H1 (cell line): ENCODE results near the gene RABL6. TPM values are rescaled to one million over a fixed set of nuclear protein-coding genes. Genes with fewer than 3 reads are reported as not detected.

Experiments
- CREB1 ChIP-seq: IDR thresholded peaks from 2 replicates; pipeline ENCODE4 v1.6.1; 2012; ENCODE audit warnings: inconsistent platforms
- EZH2 ChIP-seq: fragments of 200-600 bp; sonication (generic); IDR thresholded peaks from 2 replicates; pipeline ENCODE4 v1.7.1; 2012; ENCODE audit warnings: low read depth, mild to moderate bottlenecking, moderate library complexity, low read length, inconsistent platforms; ENCODE audit not compliant: severe bottlenecking
- PHF8 ChIP-seq: fragments of 200-600 bp; sonication (generic); conservative IDR thresholded peaks from 2 replicates; pipeline ENCODE4 v1.7.1; 2012; ENCODE audit warnings: low read depth, mild to moderate bottlenecking, inconsistent platforms, low read length, moderate library complexity
- polyA plus RNA-seq, 7 experiments: library from polyadenylated mRNA; depleted of rRNA in 3 of 7; stranded (reverse) in 5 of 7; unstranded in 2 of 7; fragments of >200 nt in 5 of 7; fragments of 200-250 nt in 2 of 7; gene quantifications; 1 replicate in 5 of 7; 2 replicates in 1 of 7; 4 replicates in 1 of 7; pipeline versions ENCODE4 v1.2.1 to v1.2.3, GENCODE V29; 2011 to 2013; ENCODE audit warnings: missing spikeins in 2 of 7, mixed read lengths in 2 of 7
- total RNA-seq: library from RNA; stranded (reverse); fragmentation: NEBNext Ultra II Directional; extraction: Animal tissue kit (Norgen Biotek cat#: 25700); gene quantifications from 2 replicates; pipeline ENCODE4 v1.2.1, GENCODE V29; 2021

Gene RABL6
- total and polyA plus RNA-seq, 2 of the 8 experiments (the other 6 are each of a cell fraction or from before 2014, with no cell fraction given): 70.1 to 130 TPM

DNA sequence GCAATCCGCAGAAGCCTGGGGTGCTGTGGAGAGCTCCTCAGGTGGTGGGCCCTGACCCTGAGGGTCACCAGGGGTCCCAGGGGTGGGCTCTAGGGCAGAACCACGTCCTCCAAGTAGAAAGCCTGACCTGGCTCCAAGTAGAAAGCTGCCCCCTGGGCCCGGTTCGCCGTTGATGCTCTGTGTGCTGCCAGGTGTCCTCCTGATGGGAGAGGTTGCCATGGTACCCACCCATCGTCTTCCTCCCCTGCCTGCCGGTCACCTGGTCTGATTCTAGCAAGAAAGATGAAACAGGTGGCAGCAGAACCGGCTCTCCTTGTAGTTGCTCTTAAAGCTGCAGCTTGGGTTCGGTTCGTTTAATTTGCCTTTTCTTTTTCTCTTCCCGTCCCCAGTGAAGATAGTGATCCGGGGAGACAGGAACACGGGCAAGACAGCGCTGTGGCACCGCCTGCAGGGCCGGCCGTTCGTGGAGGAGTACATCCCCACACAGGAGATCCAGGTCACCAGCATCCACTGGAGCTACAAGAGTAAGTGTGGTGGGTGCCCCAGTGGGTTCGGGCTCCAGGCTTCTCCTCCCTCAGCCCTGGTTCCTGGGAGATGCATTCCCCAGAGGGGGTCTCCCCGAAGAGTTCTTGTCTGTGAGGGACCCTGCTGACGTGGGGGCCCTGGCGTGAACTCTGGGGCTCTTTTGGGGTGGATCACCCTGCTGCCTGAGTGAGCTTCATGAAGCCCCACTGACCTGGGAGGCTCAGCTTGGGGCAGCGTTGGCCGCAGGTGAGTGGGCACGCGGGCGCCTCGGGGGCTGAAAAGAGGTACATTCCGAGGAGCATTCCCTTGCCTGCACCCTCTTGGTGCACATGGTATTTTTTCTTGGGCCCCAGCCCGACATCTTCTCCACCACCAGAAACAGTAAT lies 15.6 kb downstream of the RABL6 start (continued):
- no peak for TF ChIP-seq PHF8
- TF ChIP-seq CREB1: no peak
- TF ChIP-seq EZH2: no peak
- TF ChIP-seq, all 59 proteins: peak for 0
